Stimulated activated CD8-positive, alpha-beta memory T cell treated with anti-CD3 and anti-CD28 coated beads, Interleukin-2, amount 100 ng/mL, for 1 hour (primary cell): ENCODE results near the gene ZDBF2.
"Not testable (repeated sequence)": the region's sequence is repeated elsewhere in the genome, so short reads cannot be mapped to it uniquely, and the experiment has no call there.

ENCODE experiments used
- DNase-seq, 2 donors: peaks; one replicate each; pipeline ENCODE4 v3.0.0-alpha.2; 2020; ENCODE audit warnings: low read depth in 2 of 2

ZDBF2 gene

DNA sequence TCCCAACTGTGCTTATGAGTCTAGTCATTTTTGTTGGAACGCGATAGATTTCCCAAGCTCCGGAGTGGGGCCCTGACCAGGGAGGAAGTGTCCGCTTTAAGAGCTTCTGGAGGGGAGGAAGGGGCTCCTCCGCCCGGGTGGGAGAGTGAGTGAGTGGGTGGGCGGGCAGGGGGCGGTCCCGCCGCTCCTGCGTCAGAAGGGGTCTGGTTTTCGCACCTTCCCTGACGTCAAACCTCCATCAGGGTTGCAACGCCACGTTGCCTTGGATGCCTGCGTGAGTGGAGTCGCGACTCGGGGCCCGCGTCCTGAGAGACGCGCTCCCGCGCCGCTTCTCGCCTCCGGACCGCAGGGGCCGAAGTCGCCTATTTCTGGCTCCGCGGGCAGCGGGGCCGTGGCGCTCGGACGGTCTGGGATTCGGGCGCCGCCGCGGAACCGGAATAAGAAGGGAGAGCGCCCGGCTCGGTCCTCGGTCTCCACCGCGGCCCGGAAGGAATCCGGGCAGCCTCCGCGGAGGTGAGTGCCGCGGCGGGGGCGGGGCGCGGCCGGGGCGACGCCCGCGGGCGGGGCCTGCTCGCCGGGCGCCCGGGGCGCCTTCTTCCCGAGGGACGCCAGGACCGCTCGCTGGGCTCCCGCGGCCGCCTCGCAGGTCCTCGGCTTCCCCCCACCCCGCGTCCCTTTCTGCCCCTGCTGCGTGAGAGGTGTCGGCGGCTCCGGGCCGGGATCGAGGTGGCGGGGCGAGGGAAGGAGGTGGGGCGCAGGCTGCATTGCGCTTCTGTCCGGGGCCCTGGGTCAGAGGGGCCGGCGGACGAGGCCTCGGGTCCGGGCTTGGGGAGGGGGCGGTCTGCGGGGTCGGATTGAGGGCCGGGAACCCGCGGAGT is at the start of gene ZDBF2:
TSS of gene ZDBF2 (plus strand) at position 230 of the 878 bp plus-strand sequence. CDS start 7,187 bp downstream, outside the sequence.
- DNase-seq: no peak

DNA sequence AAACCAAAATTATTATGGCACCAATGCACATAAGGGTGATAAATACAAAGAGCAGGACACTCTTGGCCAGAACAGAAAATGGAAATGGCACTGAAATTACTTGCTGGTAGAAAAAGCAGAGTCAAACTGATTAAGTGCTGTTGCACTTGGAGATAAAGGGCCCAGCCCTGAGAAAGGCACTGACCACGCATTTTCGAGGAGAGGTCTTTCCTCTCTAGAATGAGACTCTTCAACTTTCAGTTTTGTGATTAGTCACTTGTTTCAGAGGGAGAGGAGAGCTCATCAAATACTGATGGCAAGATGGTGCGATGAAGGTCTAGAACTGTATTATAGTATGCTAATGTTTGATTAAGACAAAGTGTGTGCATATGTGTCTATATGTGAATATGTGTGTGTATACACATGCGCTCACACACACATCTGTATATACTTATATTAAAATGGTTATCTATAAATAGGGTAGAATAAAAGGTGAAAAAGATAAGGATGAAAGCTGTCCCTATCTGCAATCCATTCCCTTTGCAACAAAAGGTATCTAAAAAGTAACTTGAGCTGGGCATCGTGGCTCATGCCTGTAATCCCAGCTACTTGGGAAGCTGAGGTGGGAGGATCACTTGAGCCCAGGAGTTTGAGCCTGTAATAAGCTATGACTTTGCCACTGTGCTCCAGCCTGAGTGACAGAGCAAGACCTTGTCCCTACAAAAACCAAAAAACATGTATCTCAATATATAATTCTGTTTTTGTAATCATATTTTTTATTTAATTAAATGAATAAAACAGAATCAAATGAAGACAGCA is 48.8 kb upstream of the ZDBF2 start:
- DNase-seq: no peak

DNA sequence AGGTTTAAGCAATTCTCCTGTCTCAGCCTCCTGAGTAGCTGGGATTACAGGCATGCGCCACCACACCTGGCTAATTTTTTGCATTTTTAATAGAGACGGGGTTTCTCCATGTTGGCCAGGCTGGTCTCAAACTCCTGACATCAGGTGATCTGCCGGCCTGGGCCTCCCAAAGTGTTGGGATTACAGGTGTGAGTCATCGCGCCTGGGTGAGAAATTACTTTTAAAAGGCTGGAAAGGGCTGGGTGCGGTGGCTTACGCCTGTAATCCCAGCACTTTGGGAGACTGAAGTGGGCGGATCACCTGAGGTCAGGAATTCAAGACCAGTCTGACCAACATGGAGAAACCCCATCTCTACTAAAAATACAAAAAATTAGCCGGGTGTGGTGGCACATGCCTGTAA is 45.8 kb upstream of the ZDBF2 start:
- DNase-seq: not testable (repeated sequence)

DNA sequence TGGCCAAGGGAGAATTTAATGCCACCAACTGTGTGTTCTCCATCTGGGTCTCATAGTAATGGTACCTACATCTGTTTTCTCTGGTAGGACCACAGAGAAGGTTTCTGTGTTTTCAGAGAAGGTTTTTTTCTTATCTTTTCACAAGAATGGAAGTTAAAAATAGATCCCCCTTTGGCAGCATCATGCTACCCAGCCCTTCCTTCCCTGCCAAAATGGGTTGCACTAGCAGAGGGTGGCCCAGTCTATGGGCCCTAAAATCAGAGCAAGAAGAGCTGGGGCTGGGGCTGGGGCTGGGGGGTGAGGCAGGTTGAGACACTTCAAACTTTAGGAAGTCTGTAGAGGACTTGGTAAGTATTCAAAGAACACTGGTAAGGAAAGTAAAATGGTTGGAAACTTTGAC is 44.8 kb upstream of the ZDBF2 start:
- no peak for DNase-seq

DNA sequence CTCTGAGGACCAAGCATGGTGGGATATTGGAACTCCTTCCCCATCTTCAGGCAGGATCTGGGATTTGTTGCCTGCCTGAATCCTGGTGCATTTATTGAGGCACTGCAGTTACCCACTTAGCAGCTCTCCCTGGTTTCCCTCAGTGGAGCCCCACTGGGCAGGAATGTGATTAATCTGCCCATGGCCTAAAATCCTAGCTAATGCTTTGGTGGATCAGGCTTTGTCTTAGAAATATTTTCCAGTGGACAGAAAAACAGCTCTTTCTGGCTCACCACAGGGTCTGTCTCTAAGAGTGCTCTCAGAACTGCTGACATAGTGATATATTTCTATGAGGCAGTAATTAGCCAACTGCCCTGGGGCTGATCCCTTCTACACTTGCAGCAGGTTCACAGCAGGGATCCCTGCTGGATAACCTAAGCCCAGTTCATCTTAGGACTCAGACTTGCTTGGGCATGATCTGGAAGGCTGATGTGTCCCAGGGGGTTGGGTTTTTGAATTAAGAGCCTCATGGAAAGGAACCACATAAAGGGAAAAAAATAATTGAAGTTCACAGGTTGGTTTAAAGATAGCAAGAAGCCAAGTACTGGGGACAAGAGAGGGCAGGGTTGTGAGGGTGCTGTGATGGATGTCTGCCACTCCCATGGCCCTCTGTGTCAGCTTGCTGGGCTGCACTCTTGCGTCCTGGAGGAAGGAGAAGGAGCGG is 44.3 kb upstream of the ZDBF2 start:
- DNase-seq: no peak

DNA sequence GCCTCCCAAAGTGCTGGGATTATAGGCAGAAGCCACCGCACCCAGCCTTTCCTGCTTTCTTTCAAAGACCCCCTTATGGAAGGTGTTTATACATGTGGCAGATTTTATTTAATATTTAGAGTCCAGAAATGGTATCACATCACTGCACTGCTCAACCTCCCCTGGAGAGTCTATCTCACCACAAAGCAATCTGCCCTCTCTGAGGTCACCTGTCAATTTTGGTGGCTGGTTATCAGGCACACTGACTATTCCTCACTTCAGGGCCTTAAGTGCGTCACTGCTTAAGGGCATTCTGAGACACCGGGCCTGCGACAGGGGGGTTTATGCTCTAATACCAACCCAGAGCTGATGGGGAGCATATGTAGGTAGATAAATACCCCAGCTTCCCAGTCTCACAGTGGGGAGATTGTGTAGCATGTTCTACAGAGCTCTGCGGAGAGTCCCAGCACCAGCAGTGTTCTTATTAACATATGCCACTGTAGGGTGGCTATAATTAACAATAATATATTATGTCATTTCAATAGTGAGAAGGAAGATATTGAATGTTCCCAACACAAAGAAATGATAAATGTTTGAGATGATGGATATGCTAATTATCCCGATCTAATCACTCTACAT is 42.7 kb upstream of the ZDBF2 start:
- no peak for DNase-seq

DNA sequence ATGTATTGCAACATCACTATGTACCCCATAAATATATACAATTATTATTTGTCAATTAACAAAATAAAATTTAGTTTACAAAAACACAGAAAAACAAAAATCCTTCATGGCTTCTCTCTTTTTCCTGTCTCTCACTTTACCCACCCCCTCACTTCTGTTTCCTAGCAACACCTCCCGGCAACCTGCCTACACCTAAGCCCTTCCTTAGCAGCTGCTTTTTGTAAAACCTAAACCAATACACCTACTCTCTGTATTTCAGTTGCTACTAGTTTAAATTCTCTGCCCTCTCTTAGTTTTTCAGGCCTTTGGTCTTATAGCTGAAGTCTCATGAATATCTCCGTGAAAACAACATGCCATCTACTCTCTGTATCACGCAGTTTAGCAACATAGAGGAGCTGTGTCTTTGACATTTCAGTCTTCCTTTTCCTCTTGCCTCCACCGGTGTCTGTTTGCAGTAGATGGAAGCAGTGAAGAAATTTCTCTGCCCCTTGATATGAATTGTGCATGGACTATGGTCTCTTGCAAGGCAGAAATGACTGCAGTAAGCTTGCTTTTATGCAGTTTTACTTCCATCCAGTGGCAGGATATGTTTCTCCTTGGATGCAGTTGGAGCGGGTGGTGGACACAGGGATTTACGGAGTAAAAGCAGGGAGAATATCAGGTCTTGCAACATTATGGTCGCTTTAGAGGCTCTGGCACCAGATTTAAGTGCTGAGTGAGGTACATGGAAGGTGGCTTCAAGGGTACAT is 42.0 kb upstream of the ZDBF2 start:
- DNase-seq: no peak

DNA sequence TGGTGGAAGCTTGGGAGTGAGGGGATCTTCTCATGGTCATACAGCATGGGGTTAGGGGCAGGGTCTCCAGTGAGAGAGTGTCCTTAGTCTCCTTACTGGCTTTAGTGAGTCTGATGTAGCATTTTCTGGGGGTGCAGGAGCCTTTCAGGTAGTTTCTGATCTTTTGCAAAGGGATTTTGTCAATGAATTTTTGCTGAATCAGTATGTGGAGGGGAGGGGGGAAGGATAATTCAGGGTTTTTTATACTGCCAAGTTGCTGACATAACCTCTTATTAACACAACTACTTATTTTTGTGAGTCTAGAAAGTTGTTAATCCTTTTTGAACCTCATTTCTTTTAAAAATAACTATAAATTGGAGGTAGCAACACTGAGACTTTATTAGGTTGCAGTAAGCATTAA is 35.3 kb upstream of the ZDBF2 start:
- DNase-seq: no peak

DNA sequence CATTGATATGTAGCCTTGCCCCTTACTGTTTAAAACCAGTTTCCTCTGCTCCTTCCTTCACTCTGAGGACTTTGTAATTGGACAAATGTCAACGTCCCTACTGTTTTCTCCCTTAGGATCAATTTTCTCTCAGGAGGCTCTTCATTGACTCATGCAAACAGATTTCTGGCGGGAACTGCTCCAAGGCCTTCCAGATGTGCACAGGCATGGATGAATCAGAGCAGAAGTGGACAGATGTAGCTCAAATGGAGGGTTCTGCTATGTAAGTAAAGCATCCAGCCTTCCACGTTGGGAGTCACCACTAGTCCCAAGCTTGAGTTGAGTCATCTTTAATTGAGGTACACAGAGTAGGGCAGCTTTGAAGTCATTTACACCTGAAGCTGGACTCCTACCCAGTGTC is 34.1 kb upstream of the ZDBF2 start:
- DNase-seq: no peak

DNA sequence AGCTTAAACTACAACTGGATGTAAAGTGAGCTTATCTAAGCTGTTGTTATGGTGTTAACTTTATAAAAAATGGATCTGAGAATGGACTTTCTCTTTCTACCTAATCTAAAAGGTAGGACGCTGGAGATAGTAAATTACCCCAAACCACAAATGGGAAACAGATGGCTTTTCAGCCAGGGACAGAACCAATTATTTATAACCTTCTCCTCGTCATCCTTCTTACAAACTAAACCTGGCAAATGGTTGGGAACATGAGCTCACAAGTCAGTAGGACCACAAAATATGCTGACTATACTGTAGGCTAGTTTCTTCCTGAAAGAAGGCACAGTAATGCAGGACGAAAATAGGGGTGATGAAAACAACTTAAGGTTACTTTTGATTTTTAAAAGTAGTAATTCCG is 32.7 kb upstream of the ZDBF2 start:
- DNase-seq: no peak

DNA sequence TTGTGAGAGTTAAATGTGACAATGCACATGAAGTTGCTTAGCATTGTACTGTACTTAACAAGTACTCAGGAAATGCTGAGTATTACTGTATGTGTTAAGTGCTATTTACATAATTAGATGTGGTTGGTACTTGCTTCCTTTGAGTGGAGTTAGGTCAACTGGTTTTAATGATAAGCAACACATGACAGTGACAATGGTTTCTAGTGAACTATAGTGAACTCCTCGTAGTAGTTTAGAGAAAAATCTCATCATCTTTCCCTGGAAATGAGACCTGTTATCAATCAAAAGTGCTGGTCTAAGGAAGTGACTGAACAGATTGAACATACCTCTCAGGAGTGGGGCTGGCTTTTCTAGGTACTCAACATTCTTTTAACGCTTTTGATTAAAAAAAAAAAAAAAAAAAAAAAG is 29.2 kb upstream of the ZDBF2 start:
- no peak for DNase-seq

DNA sequence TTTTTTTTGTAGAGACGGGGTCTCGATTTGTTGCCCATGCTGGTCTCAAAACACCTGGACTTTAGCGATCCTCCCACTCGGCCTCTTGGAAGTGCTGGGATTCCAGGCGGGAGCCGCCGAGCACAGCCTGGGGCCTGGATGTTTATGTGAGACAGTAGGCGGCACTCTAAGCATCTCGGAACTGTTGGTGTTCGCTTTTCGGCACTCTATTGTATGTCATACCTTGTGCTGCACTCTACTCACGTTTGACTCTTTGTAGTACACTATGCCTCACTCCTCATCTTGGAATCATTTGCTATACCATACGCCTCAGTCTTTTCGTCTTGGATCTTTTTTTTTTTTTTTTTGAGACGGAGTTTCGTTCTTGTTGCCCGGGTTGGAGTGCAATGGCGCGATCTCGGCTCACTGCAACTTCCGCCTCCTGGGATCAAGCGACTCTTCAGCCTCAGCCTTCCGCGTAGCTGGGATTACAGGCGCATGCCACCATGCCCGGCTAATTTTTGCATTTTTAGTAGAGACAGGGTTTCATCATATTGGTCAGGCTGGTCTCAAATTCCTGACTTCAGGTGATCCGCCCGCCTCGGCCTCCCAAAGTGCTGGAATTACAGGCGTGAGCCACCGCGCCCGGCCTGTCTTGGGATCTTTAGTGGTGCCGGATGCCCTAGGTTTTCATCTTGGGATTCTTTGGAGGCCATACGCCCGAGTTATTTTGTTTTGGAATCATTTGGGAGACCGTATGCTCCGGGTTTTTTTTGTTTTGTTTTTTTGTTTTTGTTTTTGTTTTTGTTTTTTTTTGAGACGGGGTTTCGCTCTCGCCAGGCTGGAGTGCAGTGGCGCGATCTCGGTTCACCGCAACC is 24.2 kb upstream of the ZDBF2 start:
- DNase-seq: no peak

DNA sequence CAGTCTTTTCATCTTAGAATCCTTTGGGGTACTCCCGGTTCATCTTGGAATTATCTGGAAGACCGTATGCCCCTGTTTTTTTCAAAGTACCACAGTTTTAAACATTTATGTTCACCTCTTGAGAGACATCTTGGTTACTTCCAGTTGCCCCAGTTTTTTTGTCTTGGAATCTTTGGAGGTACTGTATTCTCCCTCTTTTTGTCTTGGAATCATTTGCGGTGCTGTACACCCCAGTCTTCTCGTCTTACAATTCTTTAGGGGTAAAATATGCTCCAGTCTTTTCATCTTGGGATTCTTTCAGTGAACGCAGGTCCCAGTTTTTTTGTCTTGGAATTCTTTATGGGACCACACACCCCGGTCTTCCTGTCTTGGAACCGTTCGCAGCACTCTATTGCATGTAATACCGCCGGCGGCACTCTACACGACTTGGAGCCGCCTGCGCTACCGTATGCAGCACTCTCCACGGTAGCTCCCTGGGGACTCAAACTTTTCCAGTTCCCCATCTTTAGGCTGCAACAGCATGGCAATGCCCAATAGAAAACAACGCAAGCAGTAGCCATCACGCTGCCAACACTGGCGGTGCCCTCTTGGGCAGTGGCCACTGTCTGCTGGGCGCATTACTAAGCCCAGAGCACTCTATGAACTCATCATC is 21.2 kb upstream of the ZDBF2 start:
- DNase-seq: no peak

DNA sequence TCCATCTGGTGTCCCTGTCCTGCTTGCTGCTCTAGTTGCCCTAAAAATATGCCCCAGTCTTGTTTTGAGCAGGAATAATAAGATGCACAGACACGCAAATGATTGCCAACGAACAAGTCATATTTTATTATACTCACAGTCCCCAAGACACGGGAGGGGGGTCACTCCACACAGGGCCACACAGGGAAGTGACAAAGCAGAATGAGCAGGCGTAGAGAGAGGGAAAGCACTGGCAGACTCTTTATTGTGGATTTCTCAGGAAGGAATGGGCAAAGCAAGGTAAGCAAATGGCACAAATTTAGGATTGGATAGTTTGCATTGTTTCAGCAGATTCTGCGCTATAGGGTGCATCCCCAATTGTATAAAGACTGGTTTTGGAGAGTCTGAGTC is 20.7 kb upstream of the ZDBF2 start:
- DNase-seq: no peak

DNA sequence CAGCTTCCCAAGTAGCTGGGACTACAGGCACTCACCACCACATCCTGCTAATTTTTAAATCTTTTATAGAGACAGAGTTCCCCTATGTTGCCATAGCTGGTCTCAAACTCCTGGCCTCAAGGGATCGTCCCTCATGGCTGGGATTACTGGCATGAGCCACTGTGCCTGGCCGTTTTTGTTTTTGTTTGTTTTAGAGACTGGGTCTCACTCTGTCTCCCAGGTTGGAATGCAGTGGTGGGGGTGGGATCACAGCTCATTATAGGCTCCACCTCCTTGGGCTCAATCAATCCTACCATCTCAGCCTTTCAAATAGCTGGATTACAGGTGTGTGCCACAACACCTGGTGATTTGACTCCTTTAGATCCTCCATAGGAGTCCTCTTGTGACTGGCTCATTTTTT is 19.5 kb upstream of the ZDBF2 start:
- DNase-seq: no peak

DNA sequence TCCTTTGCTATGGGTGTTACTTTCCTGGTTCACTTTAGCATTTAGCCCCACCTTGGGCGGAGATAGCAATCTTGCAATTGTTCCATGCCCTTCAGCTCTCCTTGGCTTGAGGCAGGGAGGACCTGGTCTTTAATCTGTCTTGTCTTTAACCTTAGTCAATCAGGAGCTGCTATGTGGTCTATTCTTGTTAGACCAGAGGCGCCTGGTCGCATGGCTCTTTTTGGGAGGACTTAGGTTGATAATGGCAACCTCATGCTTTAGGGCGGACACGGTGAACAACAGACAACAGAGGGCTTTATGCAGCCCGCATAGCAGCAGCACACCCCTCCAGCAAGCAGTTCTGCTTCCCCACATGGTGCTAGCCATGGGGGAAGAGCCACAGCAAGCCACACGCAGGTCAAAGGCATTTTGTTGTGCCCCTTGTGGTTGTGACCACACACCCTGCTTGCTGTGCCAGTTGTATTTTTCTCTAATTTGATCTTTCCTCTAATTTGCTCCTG is 17.7 kb upstream of the ZDBF2 start:
- DNase-seq: no peak

DNA sequence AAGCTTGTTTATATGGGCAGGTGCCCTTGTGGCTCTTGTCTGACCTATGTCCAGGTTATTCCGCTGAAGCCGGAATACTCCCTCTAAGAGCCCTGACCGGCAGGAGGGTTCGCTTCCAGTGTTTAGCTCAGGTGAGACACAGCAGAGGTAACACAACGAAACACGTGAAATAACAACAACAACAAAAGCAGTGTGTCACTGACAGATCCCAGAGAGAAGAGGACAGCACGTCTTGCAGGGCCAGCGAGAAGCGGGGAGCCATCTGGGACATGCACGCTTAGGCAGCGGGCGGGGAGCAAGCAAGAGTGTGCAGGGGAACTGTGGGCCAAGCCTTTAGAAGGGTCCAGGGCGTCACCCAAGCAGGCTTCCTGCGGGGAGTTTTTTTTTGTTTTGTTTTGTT is 17.1 kb upstream of the ZDBF2 start:
- DNase-seq: no peak

DNA sequence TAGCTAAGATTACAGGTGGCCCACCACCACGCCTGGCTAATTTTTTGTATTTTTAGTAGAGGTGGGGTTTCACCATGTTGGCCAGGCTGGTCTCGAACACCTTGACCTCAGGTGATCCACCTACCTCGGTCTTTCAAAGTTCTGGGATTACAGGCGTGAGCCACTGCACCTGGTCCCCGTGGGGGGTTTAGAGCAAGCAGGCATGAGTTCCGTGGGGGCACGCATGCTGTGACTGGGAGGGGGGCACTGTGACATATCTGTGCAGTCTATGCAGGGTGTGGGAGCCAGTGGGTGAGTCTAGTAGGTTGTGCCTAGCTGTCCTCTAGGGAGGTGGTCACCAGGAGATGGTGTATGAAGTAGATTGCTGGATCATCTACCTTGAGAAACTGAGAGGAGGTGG is 16.6 kb upstream of the ZDBF2 start:
- no peak for DNase-seq

DNA sequence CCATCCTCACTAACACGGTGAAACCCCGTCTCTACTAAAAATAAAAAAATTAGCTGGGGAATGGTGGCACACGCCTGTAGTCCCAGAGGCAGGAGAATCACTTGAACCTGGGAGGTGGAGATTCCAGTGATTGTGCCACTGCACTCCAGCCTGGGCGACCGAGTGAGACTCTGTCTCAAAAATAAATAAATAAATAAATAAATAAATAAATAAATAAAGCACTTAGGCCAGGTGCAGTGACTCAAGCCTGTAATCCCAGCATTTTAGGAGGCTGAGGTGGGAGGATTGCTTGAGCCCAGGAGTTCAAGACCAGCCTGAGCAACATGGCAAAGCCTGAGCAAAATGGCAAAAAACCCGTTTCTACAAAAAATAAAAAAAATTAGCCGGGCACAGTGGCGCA is 15.8 kb upstream of the ZDBF2 start:
- not testable (repeated sequence) for DNase-seq
